PC-9 (cell line): Measurements from ENCODE around the gene CR2. TPM values are rescaled to one million over a fixed set of nuclear protein-coding genes. Genes with fewer than 3 reads are reported as not detected.

ENCODE experiments used
- BruUV-seq: library from RNA; stranded (reverse); fragments of 400-500 nt; replicated peaks from 2 replicates; lab custom pipeline; 2021; lab: Mats Ljungman, UMichigan
- CTCF ChIA-PET: fragments of 300-600 bp; sonication (Branson Sonifier 250); formaldehyde crosslinking; loops from one replicate; lab custom pipeline; 2022; ENCODE audit warnings: antibody characterized with exemption; lab: Charles Lee
- POLR2A ChIA-PET: fragments of 300-600 bp; sonication (Branson Sonifier 250); formaldehyde crosslinking; loops from one replicate; lab custom pipeline; 2022; ENCODE audit warnings: antibody characterized with exemption; ENCODE audit not compliant: unreplicated experiment; lab: Charles Lee
- DNase-seq, 2 experiments: peaks; one replicate each; pipeline versions ENCODE4 v3.0.0 to v3.0.0-alpha.2; 2015 to 2022; ENCODE audit warnings: mixed read lengths in 1 of 2
- H2AFZ ChIP-seq: fragments of 200-600 bp; sonication (generic); 2 replicates; pipeline ENCODE4 v1.8.1; 2017; ENCODE audit warnings: antibody characterized with exemption
- H3F3A ChIP-seq: fragments of 200-600 bp; sonication (generic); 2 replicates; pipeline ENCODE4 v1.8.1; 2017; ENCODE audit warnings: antibody characterized with exemption, mild to moderate bottlenecking, low read depth; ENCODE audit not compliant: insufficient read depth
- H3K27ac ChIP-seq: fragments of 200-600 bp; sonication (generic); 2 replicates; pipeline ENCODE4 v1.6.1; 2016; ENCODE audit warnings: mixed run types
- H3K27me3 ChIP-seq: fragments of 200-600 bp; sonication (generic); 2 replicates; pipeline ENCODE4 v1.6.1; 2016; ENCODE audit warnings: low read depth, mixed run types; ENCODE audit not compliant: insufficient read depth
- H3K36me3 ChIP-seq: fragments of 200-600 bp; sonication (generic); 2 replicates; pipeline ENCODE4 v1.6.1; 2016; ENCODE audit warnings: low read depth, mixed run types
- H3K4me1 ChIP-seq: fragments of 200-600 bp; sonication (generic); replicated peaks from 2 replicates; pipeline ENCODE4 v1.6.1; 2016; ENCODE audit warnings: mixed run types; ENCODE audit not compliant: insufficient read depth
- H3K4me2 ChIP-seq: fragments of 200-600 bp; sonication (generic); 2 replicates; pipeline ENCODE4 v1.6.1; 2017; ENCODE audit warnings: mixed run types
- H3K4me3 ChIP-seq: fragments of 200-600 bp; sonication (generic); 2 replicates; pipeline ENCODE4 v1.6.1; 2016; ENCODE audit warnings: mixed run types
- H3K79me2 ChIP-seq: fragments of 200-600 bp; sonication (generic); 2 replicates; pipeline ENCODE4 v1.6.1; 2017; ENCODE audit warnings: low read depth, mixed run types
- H3K9me2 ChIP-seq: fragments of 200-600 bp; sonication (generic); 2 replicates; pipeline ENCODE4 v1.8.1; 2017; ENCODE audit warnings: mild to moderate bottlenecking; ENCODE audit not compliant: insufficient read depth
- H3K9me3 ChIP-seq: fragments of 200-600 bp; sonication (generic); 2 replicates; pipeline ENCODE4 v1.8.1; 2016; ENCODE audit warnings: low read depth; ENCODE audit not compliant: insufficient read depth
- H4K20me1 ChIP-seq: fragments of 200-600 bp; sonication (generic); 2 replicates; pipeline ENCODE4 v1.8.1; 2017; ENCODE audit not compliant: insufficient read depth
- EZH2 ChIP-seq: fragments of 200-600 bp; sonication (generic); IDR thresholded peaks from 2 replicates; pipeline ENCODE4 v1.8.0; 2017; ENCODE audit warnings: antibody characterized with exemption, low read depth
- intact Hi-C: fragments of 100-400 bp; cut with micrococcal nuclease; formaldehyde crosslinking; loops from one replicate; pipeline ENCODE4 v1.10.0; 2022; ENCODE audit not compliant: unreplicated experiment
- total RNA-seq: library from RNA; stranded (reverse); gene quantifications from 2 replicates; pipeline ENCODE4 v1.2.3, GENCODE V29; 2021
- TF ChIP-seq, protein P1 (sequence below): fragments of 200-600 bp; sonication (generic); conservative IDR thresholded peaks from 2 replicates; pipeline ENCODE4 v1.6.1; 2017; ENCODE audit warnings: mixed run types, antibody characterized with exemption, mild to moderate bottlenecking, moderate library complexity

CR2 gene
- total RNA-seq, 1 experiment from 2014 or later: 4.3 TPM

DNA sequence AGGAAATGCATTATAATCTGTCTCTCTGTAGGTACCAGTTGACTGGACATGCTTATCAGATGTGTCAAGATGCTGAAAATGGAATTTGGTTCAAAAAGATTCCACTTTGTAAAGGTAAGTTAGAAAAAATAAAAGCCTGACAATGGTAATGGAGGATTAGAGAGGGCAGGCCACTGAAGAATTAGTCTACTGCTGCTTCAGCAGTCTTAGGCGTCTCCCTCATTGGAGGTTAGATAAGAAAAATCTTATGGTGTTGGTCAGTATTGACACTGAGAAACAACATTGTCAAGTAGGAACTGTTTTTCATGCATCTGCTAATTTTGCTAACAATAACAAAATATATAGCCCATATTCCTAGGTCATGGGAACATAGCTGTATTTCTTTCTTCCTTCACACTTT, 20.1 kb downstream of the CR2 start:
- Histone ChIP-seq H4K20me1 (no peaks in the 10 kb centered on the region), H3K36me3 (no peaks in the 10 kb centered on the region), H3K27ac (no peak overlapping the region), H3K9me2 (no peaks in the 10 kb centered on the region), H3K4me2 (no peak overlapping the region), H3K4me1 (no peaks in the 10 kb centered on the region), H3K27me3 (no peaks in the 10 kb centered on the region), H3K9me3 (no peaks in the 10 kb centered on the region), H3K4me3 (no peak overlapping the region), H3F3A (no peaks in the 10 kb centered on the region), H2AFZ (no peak overlapping the region), H3K79me2 (no peaks in the 10 kb centered on the region)
- BruUV-seq: no TSS peak
- intact Hi-C loops: no loop called here
- TF ChIP-seq EZH2: no peak
- TF ChIP-seq, protein P1, sequence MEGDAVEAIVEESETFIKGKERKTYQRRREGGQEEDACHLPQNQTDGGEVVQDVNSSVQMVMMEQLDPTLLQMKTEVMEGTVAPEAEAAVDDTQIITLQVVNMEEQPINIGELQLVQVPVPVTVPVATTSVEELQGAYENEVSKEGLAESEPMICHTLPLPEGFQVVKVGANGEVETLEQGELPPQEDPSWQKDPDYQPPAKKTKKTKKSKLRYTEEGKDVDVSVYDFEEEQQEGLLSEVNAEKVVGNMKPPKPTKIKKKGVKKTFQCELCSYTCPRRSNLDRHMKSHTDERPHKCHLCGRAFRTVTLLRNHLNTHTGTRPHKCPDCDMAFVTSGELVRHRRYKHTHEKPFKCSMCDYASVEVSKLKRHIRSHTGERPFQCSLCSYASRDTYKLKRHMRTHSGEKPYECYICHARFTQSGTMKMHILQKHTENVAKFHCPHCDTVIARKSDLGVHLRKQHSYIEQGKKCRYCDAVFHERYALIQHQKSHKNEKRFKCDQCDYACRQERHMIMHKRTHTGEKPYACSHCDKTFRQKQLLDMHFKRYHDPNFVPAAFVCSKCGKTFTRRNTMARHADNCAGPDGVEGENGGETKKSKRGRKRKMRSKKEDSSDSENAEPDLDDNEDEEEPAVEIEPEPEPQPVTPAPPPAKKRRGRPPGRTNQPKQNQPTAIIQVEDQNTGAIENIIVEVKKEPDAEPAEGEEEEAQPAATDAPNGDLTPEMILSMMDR: no peak
- POLR2A ChIA-PET: no interaction called here
- CTCF ChIA-PET: no interaction called here
- no peak for DNase-seq

DNA sequence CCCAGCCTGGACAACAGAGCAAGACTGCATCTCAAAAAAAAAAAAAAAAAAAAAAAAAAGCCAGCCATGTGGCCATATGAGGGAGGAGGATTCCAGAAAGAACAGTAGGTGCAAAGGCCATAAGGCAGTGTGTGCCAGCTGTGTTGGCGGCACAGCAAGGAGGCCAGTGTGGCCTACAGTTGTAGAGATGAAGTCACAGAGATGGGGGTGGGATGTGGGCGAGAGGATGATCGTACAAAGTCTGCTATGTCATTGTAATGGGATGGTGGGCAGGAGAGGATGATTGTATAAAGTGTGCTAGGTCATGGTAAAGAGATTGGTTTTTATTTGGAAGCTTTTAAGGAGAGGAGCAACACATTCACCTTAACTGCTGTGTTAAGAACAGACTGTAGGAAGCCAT, 32.1 kb downstream of the CR2 start:
- intact Hi-C loops: no loop called here
- H3K79me2 ChIP-seq: no peaks in the 10 kb centered on the region
- H2AFZ ChIP-seq: no peak overlapping the region
- DNase-seq: no peak
- CTCF ChIA-PET: no interaction called here
- no peaks in the 10 kb centered on the region for H3K4me1 ChIP-seq
- TF ChIP-seq, protein P1: no peak
- TF ChIP-seq EZH2: no peak
- H3K27me3 ChIP-seq: no peaks in the 10 kb centered on the region
- no peaks in the 10 kb centered on the region for H3K9me2 ChIP-seq
- H3K4me3 ChIP-seq: no peak overlapping the region
- no TSS peak for BruUV-seq
- no peaks in the 10 kb centered on the region for H3K36me3 ChIP-seq
- POLR2A ChIA-PET: interaction anchor here (0.6 kb wide), 1 partner anchor 454 kb away, joined by 3 read pairs; the partner anchor contains the start of gene C1orf116
- H3F3A ChIP-seq: no peaks in the 10 kb centered on the region
- no peaks in the 10 kb centered on the region for H3K9me3 ChIP-seq
- no peaks in the 10 kb centered on the region for H4K20me1 ChIP-seq
- no peak overlapping the region for H3K27ac ChIP-seq
- H3K4me2 ChIP-seq: no peak overlapping the region

DNA sequence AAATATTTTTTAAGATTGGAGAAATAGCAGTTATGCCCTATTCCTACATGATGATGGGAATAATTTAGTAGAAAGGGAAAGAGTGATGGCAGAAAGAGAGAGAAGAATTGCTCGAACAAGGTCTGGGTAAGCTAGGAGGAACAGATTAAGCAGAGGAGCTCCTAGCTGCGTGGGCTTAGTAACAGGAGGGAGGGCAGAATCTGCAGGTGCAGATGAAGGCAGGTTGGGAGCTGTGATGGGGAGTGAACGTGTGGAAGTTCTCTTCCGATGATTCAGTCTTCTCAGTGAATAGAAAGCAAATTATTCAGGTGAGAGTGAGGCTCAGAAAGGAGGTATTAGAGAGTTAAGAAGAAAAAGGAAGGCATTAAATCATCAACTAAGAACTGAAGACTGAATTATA, 33.5 kb downstream of the CR2 start:
- Histone ChIP-seq H3K4me3 (no peak overlapping the region), H4K20me1 (no peaks in the 10 kb centered on the region), H3K9me2 (no peaks in the 10 kb centered on the region), H3K4me1 (no peaks in the 10 kb centered on the region), H2AFZ (no peak overlapping the region), H3K4me2 (no peak overlapping the region), H3K27ac (no peak overlapping the region), H3K36me3 (no peaks in the 10 kb centered on the region), H3K27me3 (no peaks in the 10 kb centered on the region), H3K79me2 (no peaks in the 10 kb centered on the region), H3F3A (no peaks in the 10 kb centered on the region), H3K9me3 (no peaks in the 10 kb centered on the region)
- POLR2A ChIA-PET: no interaction called here
- DNase-seq: no peak
- CTCF ChIA-PET: no interaction called here
- no TSS peak for BruUV-seq
- intact Hi-C loops: no loop called here
- TF ChIP-seq EZH2: no peak
- TF ChIP-seq, protein P1: no peak
